Measurements from ENCODE around the gene CSK. TPM values are rescaled to one million over a fixed set of nuclear protein-coding genes. Genes with fewer than 3 reads are reported as not detected.

CSK gene
- polyA plus RNA-seq, 1 donor: 62.4 TPM

DNA sequence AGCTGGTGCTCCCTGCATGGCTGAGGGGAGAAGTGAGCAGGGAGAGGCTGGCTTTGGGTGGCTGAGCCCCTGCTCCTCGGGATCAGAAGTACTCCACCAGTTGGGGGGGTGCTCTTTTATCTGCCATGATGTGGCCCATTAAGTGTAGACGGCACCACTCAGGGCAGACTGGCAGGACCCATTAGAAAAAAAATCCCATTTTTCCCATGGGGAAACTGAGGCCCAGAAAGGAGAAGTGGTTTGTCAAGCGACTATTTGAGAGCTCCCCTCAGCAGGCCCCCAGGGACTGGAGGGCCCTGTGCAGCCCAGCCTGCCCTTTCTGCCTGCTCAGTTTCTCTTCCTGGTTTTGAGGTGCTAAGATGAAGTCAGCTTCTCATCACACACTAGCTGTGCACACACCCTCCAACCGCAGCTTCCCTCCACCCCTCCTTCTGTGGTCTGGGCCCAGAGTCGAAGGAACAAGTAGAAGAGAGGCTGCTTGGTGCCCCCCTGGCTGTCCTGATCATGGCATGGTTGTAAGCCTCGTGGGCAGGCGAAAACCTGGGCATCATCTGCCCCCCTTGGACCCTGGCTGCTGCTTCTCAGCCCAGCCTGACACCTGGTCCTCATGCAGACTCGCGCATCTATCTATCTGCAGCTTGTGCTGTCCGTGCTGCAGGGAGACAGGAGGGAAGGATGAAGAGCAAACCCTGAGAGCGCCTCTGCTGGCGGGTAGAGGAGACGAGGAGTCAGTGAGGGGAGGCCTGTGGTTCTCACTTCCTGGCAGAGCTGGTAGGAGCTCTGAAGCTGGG, 5.6 kb downstream of the CSK start:
- no CpG with 5 or more reads among the region's 13 CpGs for WGBS (ENCODE audit: insufficient coverage, low lambda C conversion rate)
- H3K4me3 ChIP-seq (ENCODE audit: low read length): no peak overlapping the region

DNA sequence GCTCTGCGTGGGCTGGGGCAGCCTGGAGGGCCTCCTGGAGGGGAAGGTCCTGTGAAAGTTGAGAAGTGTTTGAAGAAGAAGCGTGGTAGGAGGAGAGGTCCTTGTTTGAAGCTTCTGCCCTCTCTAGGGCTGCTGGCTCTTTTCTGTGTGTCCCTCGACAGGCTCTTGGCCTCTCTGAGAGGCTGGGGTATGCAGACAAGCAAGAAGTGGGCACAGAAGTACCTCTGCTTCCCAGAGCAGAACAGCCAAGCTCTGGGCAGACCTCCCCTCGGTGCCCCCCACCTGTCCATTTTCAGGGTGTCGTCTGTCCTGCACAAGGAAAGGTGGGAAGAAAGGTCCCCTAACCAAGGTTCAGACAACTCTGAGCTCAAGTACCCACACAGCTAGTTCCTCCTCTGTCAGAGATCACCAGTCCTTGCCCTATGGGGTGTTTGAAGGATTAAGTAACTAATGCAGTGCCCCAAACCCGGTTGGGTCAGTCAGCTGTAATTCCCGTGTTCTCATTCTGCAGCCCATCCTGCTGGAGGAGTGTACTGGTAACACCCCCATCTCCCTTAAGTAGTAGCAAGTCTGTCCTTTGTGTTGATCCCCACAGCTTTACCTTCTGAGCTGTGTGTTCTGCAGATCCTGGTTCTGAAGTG, 6.3 kb downstream of the CSK start:
- peaks cover 87% of the 10 kb centered on the region for H3K4me1 ChIP-seq (ENCODE audit: control insufficient read depth, insufficient read depth, low read length)
- DNase-seq: no peak
- 70% methylated on average over 2 of the region's 7 CpGs for WGBS (ENCODE audit: insufficient coverage, low lambda C conversion rate)
- H3K4me3 ChIP-seq (ENCODE audit: low read length): no peak overlapping the region
- no peaks in the 10 kb centered on the region for H3K9me3 ChIP-seq (ENCODE audit: control insufficient read depth, low read depth, low read length)
- H3K27me3 ChIP-seq (ENCODE audit: control insufficient read depth, insufficient read depth, low read length): no peaks in the 10 kb centered on the region
- H3K27ac ChIP-seq (ENCODE audit: low read length): peak overlapping the region; percentile 59
- H3K36me3 ChIP-seq (ENCODE audit: control insufficient read depth, insufficient read depth, low read length): peaks cover 23% of the 10 kb centered on the region

More for the DNA sequence above, 5.6 kb downstream of the CSK start:
- Histone ChIP-seq H3K27ac (ENCODE audit: low read length) (peak overlapping the region; percentile 59), H3K27me3 (ENCODE audit: control insufficient read depth, insufficient read depth, low read length) (no peaks in the 10 kb centered on the region), H3K4me1 (ENCODE audit: control insufficient read depth, insufficient read depth, low read length) (peaks cover 84% of the 10 kb centered on the region), H3K9me3 (ENCODE audit: control insufficient read depth, low read depth, low read length) (no peaks in the 10 kb centered on the region), H3K36me3 (ENCODE audit: control insufficient read depth, insufficient read depth, low read length) (peaks cover 16% of the 10 kb centered on the region)
- DNase-seq: peak in 1 of 2 donors; percentile 76

GRCh38 chr15:74788683-74789151, 6.8 kb downstream of the CSK start:
- peaks cover 84% of the 10 kb centered on the region for H3K4me1 ChIP-seq (ENCODE audit: control insufficient read depth, insufficient read depth, low read length)
- H3K9me3 ChIP-seq (ENCODE audit: control insufficient read depth, low read depth, low read length): no peaks in the 10 kb centered on the region
- peak in 1 of 2 donors; percentile 50 for DNase-seq
- H3K27ac ChIP-seq (ENCODE audit: low read length): peak overlapping the region; percentile 59
- no peaks in the 10 kb centered on the region for H3K27me3 ChIP-seq (ENCODE audit: control insufficient read depth, insufficient read depth, low read length)
- no peak overlapping the region for H3K4me3 ChIP-seq (ENCODE audit: low read length)
- no CpG with 5 or more reads among the region's 9 CpGs for WGBS (ENCODE audit: insufficient coverage, low lambda C conversion rate)
- H3K36me3 ChIP-seq (ENCODE audit: control insufficient read depth, insufficient read depth, low read length): peaks cover 24% of the 10 kb centered on the region

DNA sequence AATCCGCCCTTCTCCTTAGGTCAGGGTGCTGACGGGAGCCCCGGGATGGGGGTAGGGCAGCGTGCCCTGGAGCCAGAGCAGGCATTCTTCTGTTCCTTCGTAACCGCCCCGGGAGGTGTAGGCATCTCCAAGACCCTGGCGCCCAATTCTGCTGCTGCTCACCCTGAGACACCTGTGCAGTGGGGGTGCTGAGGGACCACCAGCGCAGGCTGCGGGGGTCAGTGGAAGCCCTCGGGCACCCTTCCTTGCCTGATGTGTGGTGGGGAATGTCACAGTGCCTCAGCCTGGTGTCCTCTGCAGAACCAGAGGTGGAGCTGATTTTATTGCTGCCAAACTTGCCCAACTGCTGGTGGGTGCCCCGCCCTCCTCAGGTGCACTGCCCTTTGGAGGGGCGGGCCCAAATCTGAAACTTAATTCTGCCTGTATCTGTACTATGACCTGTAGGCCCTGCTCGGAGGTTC, 7.3 kb downstream of the CSK start:
- H3K27me3 ChIP-seq (ENCODE audit: control insufficient read depth, insufficient read depth, low read length): no peaks in the 10 kb centered on the region
- H3K36me3 ChIP-seq (ENCODE audit: control insufficient read depth, insufficient read depth, low read length): peaks cover 22% of the 10 kb centered on the region
- peak overlapping the region; percentile 85 for H3K27ac ChIP-seq (ENCODE audit: low read length)
- peaks cover 79% of the 10 kb centered on the region for H3K4me1 ChIP-seq (ENCODE audit: control insufficient read depth, insufficient read depth, low read length)
- no CpG with 5 or more reads among the region's 14 CpGs for WGBS (ENCODE audit: insufficient coverage, low lambda C conversion rate)
- DNase-seq: peak; percentile 83 to 92
- no peaks in the 10 kb centered on the region for H3K9me3 ChIP-seq (ENCODE audit: control insufficient read depth, low read depth, low read length)
- H3K4me3 ChIP-seq (ENCODE audit: low read length): no peak overlapping the region

DNA sequence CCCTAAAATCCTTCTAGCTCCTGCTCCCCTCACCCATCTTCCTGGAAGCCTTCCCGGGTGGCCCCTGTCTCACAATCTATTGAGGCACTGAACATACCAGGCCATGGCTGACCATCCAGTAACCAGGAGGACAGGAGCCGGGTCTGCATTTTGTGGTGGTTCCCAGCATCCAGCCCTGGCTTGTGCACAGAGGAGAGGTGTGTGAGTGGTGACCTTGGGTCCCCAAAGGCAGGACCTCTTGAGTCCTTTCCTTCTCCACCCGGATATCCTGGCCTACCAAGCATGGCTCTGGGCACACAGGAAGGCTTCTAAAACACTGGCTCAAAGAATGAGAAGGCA, 7.8 kb downstream of the CSK start:
- no CpG with 5 or more reads among the region's 3 CpGs for WGBS (ENCODE audit: insufficient coverage, low lambda C conversion rate)
- H3K27me3 ChIP-seq (ENCODE audit: control insufficient read depth, insufficient read depth, low read length): no peaks in the 10 kb centered on the region
- H3K9me3 ChIP-seq (ENCODE audit: control insufficient read depth, low read depth, low read length): no peaks in the 10 kb centered on the region
- H3K27ac ChIP-seq (ENCODE audit: low read length): peak overlapping the region; percentile 85
- peaks cover 76% of the 10 kb centered on the region for H3K4me1 ChIP-seq (ENCODE audit: control insufficient read depth, insufficient read depth, low read length)
- H3K4me3 ChIP-seq (ENCODE audit: low read length): peak overlapping the region; percentile 7
- DNase-seq: no peak
- peaks cover 19% of the 10 kb centered on the region for H3K36me3 ChIP-seq (ENCODE audit: control insufficient read depth, insufficient read depth, low read length)

- no CpG with 5 or more reads among the region's 15 CpGs for WGBS (ENCODE audit: insufficient coverage, low lambda C conversion rate)
- DNase-seq: peak in 1 of 2 donors; percentile 57
- Histone ChIP-seq H3K27me3 (ENCODE audit: control insufficient read depth, insufficient read depth, low read length) (no peaks in the 10 kb centered on the region), H3K4me1 (ENCODE audit: control insufficient read depth, insufficient read depth, low read length) (peaks cover 76% of the 10 kb centered on the region), H3K27ac (ENCODE audit: low read length) (peak overlapping the region; percentile 85), H3K4me3 (ENCODE audit: low read length) (peak overlapping the region; percentile 7), H3K36me3 (ENCODE audit: control insufficient read depth, insufficient read depth, low read length) (peaks cover 18% of the 10 kb centered on the region), H3K9me3 (ENCODE audit: control insufficient read depth, low read depth, low read length) (no peaks in the 10 kb centered on the region)
Measured at GRCh38 chr15:74790080-74790916, 8.4 kb downstream of the CSK start.

GRCh38 chr15:74791007-74791406, 9.1 kb downstream of the CSK start:
- H3K36me3 ChIP-seq (ENCODE audit: control insufficient read depth, insufficient read depth, low read length): peaks cover 20% of the 10 kb centered on the region
- H3K4me3 ChIP-seq (ENCODE audit: low read length): no peak overlapping the region
- peak overlapping the region; percentile 85 for H3K27ac ChIP-seq (ENCODE audit: low read length)
- no peaks in the 10 kb centered on the region for H3K27me3 ChIP-seq (ENCODE audit: control insufficient read depth, insufficient read depth, low read length)
- WGBS (ENCODE audit: insufficient coverage, low lambda C conversion rate): 67% methylated on average over 1 of the region's 1 CpG
- H3K9me3 ChIP-seq (ENCODE audit: control insufficient read depth, low read depth, low read length): no peaks in the 10 kb centered on the region
- H3K4me1 ChIP-seq (ENCODE audit: control insufficient read depth, insufficient read depth, low read length): peaks cover 74% of the 10 kb centered on the region
- no peak for DNase-seq

- Histone ChIP-seq H3K36me3 (ENCODE audit: control insufficient read depth, insufficient read depth, low read length) (peaks cover 14% of the 10 kb centered on the region), H3K9me3 (ENCODE audit: control insufficient read depth, low read depth, low read length) (no peaks in the 10 kb centered on the region), H3K4me1 (ENCODE audit: control insufficient read depth, insufficient read depth, low read length) (peaks cover 68% of the 10 kb centered on the region), H3K27ac (ENCODE audit: low read length) (no peak overlapping the region), H3K27me3 (ENCODE audit: control insufficient read depth, insufficient read depth, low read length) (no peaks in the 10 kb centered on the region), H3K4me3 (ENCODE audit: low read length) (no peak overlapping the region)
- no CpG with 5 or more reads among the region's 7 CpGs for WGBS (ENCODE audit: insufficient coverage, low lambda C conversion rate)
- DNase-seq: no peak
Measured at GRCh38 chr15:74791667-74792066, 9.8 kb downstream of the CSK start.

DNA sequence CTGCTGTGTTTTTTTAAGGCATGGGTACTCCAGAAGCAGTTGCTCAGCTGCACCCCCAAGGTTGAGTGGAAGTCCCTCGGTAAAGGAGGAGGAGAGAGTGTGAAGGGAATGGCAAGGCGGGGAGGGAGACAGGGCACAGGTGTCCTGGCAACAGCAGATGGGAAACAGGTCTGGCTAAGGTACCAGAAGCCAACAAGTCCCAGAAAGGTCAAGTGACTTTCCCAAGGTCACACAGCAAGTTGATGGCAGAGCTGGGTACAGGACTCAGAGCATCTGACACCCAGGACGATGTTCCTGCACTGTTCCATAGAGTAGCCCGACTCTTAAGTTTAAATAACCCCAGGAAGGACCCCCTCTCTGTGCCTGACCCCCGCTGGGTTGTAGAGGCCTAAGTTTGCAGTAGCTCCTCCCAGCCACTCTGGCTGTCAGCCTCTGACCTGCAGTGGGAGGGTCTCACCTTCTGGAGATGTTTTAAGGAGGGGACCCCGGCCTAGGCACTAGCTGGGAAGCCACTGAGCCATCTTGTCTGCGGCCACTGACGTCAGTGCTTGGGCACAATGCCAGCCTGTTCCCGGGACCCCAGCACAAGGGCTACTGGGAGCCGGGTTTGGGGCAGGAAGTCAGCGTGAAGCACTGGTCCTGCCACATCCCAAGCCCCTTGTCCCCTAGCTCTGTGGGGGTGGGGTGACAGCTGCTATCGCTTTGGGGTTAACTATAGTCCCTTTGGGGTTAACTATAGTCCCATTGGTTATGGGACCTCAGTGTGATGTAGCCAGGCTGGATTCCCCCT, 10.5 kb downstream of the CSK start:
- Histone ChIP-seq H3K4me1 (ENCODE audit: control insufficient read depth, insufficient read depth, low read length) (peaks cover 61% of the 10 kb centered on the region), H3K27ac (ENCODE audit: low read length) (no peak overlapping the region), H3K4me3 (ENCODE audit: low read length) (no peak overlapping the region), H3K36me3 (ENCODE audit: control insufficient read depth, insufficient read depth, low read length) (peaks cover 14% of the 10 kb centered on the region), H3K9me3 (ENCODE audit: control insufficient read depth, low read depth, low read length) (no peaks in the 10 kb centered on the region), H3K27me3 (ENCODE audit: control insufficient read depth, insufficient read depth, low read length) (no peaks in the 10 kb centered on the region)
- WGBS (ENCODE audit: insufficient coverage, low lambda C conversion rate): 100% methylated on average over 1 of the region's 12 CpGs
- DNase-seq: no peak

All from large intestine (tissue), 3 donors.